K562 (cell line): ENCODE measurements around the gene ARMH1. TPM values are rescaled to one million over a fixed set of nuclear protein-coding genes. Genes with fewer than 3 reads are reported as not detected.
A peak's percentile ranks its signal among the peaks of the same experiment; 100 is the strongest.

Experiments
- ARID1B ChIP-seq: fragments of 450-650 bp; IDR thresholded peaks from 2 replicates; pipeline ENCODE4 v1.6.1; 2016; ENCODE audit warnings: antibody characterized with exemption, mild to moderate bottlenecking, inconsistent platforms
- BRD9 ChIP-seq: fragments of 450-650 bp; IDR thresholded peaks from 2 replicates; pipeline ENCODE4 v1.6.1; 2018; ENCODE audit warnings: low read depth; ENCODE audit not compliant: partially characterized antibody
- JUN ChIP-seq, 2 experiments: sonication (generic) in 1 of 2; formaldehyde crosslinking in 1 of 2; IDR thresholded peaks; 2 replicates each; pipeline versions ENCODE4 v1.6.1 to v1.8.0; 2012 to 2022; ENCODE audit warnings: borderline replicate concordance in 2 of 2, mild to moderate bottlenecking in 2 of 2, improper control_type of control experiment in 1 of 2, low read depth in 1 of 2, low read length in 1 of 2, missing genetic modification reagents in 1 of 2
- NR2C2 ChIP-seq, 2 experiments: fragments of 200-800 bp in 1 of 2; sonication (Bioruptor generic) in 1 of 2; sonication (generic) in 1 of 2; formaldehyde crosslinking in 1 of 2; IDR thresholded peaks; 2 replicates each; pipeline versions ENCODE4 v1.6.1 to v1.8.0; 2016 to 2022; ENCODE audit warnings: mild to moderate bottlenecking in 1 of 2, missing compliant biosample characterization in 1 of 2, missing genetic modification characterization in 1 of 2, missing genetic modification reagents in 1 of 2
- POLR2AphosphoS2 ChIP-seq: IDR thresholded peaks from 2 replicates; pipeline ENCODE4 v1.6.1; 2012; ENCODE audit warnings: low read length, improper control_type of control experiment
- SAFB ChIP-seq: fragments of 200-400 bp; formaldehyde crosslinking; IDR thresholded peaks from 2 replicates; pipeline ENCODE4 v1.6.1; 2017; ENCODE audit warnings: low read depth, low read length, borderline replicate concordance
- TAF7 ChIP-seq: fragments of 450-650 bp; IDR thresholded peaks from 2 replicates; pipeline ENCODE4 v1.6.1; 2016; ENCODE audit warnings: missing genetic modification characterization, missing compliant biosample characterization
- XRCC5 ChIP-seq: fragments of 200-400 bp; formaldehyde crosslinking; IDR thresholded peaks from 2 replicates; pipeline ENCODE4 v1.6.1; 2017; ENCODE audit warnings: low read depth, mild to moderate bottlenecking, low read length
- ZBTB7A ChIP-seq: IDR thresholded peaks from 2 replicates; pipeline ENCODE4 v1.6.1; 2011; ENCODE audit warnings: low read depth, mild to moderate bottlenecking, low read length, moderate library complexity, borderline replicate concordance; ENCODE audit not compliant: control insufficient read depth
- ZNF146 ChIP-seq: IDR thresholded peaks from one replicate; pipeline ENCODE4 v1.6.1; 2018; ENCODE audit warnings: missing compliant biosample characterization; ENCODE audit not compliant: unreplicated experiment
- ZNF165 ChIP-seq: fragments of 250-450 bp; sonication (Bioruptor Pico); IDR thresholded peaks from 2 replicates; pipeline ENCODE4 v1.4.0; 2020; ENCODE audit warnings: borderline replicate concordance
- ZNF197 ChIP-seq: fragments of 200-800 bp; sonication (Bioruptor generic); IDR thresholded peaks from 2 replicates; pipeline ENCODE4 v1.6.1; 2016; ENCODE audit warnings: low read depth, missing genetic modification characterization, missing compliant biosample characterization
- ZNF3 ChIP-seq: fragments of 250-450 bp; sonication (Bioruptor Pico); IDR thresholded peaks from 2 replicates; pipeline ENCODE4 v1.5.0; 2021; ENCODE audit warnings: mild to moderate bottlenecking, moderate library complexity
- polyA plus RNA-seq, 8 experiments: library from polyadenylated mRNA; depleted of rRNA in 4 of 8; stranded (reverse) in 5 of 8; unstranded in 3 of 8; fragments of >200 nt; fragmentation: Nextera tagmentation in 2 of 8; fragmentation: Illumina TruSeq in 1 of 8; extraction: Ambion mirVana in 2 of 8; extraction: Trizol in 1 of 8; gene quantifications; 2 replicates each; pipeline versions ENCODE4 v1.2.1 to v1.2.3, GENCODE V29; 2011 to 2014; ENCODE audit warnings: inconsistent platforms in 1 of 8, missing spikeins in 1 of 8
- total RNA-seq, 7 experiments: library from RNA; depleted of rRNA in 6 of 7; stranded (reverse); fragments of >200 nt in 6 of 7; fragmentation: Illumina TruSeq in 2 of 7; extraction: Trizol in 2 of 7; gene quantifications; 2 replicates each; pipeline versions ENCODE4 v1.2.1 to v1.2.3, GENCODE V29; 2011 to 2021; ENCODE audit warnings: low replicate concordance in 1 of 7
- TF ChIP-seq, protein P1 (sequence below): fragments of 250-450 bp; sonication (Bioruptor Pico); IDR thresholded peaks from 2 replicates; pipeline ENCODE4 v1.5.0; 2020; ENCODE audit warnings: mild to moderate bottlenecking
- TF ChIP-seq, protein P2 (sequence below): sonication (generic); formaldehyde crosslinking; IDR thresholded peaks from 2 replicates; pipeline ENCODE4 v1.8.0; 2023; ENCODE audit warnings: mild to moderate bottlenecking, missing genetic modification reagents
- TF ChIP-seq, protein P3 (sequence below): sonication (generic); formaldehyde crosslinking; IDR thresholded peaks from 2 replicates; pipeline ENCODE4 v1.8.0; 2022; ENCODE audit warnings: missing genetic modification reagents, mild to moderate bottlenecking, moderate library complexity, borderline replicate concordance
- TF ChIP-seq, protein P4 (sequence below), 2 experiments: fragments of 450-650 bp; IDR thresholded peaks; 2 replicates each; pipeline ENCODE4 v1.6.1; 2016

Gene ARMH1
- total and polyA plus RNA-seq, 9 of the 15 experiments (the other 6 are each of a cell fraction or from before 2014, with no cell fraction given) = 0.41 TPM; not detected in 8

DNA sequence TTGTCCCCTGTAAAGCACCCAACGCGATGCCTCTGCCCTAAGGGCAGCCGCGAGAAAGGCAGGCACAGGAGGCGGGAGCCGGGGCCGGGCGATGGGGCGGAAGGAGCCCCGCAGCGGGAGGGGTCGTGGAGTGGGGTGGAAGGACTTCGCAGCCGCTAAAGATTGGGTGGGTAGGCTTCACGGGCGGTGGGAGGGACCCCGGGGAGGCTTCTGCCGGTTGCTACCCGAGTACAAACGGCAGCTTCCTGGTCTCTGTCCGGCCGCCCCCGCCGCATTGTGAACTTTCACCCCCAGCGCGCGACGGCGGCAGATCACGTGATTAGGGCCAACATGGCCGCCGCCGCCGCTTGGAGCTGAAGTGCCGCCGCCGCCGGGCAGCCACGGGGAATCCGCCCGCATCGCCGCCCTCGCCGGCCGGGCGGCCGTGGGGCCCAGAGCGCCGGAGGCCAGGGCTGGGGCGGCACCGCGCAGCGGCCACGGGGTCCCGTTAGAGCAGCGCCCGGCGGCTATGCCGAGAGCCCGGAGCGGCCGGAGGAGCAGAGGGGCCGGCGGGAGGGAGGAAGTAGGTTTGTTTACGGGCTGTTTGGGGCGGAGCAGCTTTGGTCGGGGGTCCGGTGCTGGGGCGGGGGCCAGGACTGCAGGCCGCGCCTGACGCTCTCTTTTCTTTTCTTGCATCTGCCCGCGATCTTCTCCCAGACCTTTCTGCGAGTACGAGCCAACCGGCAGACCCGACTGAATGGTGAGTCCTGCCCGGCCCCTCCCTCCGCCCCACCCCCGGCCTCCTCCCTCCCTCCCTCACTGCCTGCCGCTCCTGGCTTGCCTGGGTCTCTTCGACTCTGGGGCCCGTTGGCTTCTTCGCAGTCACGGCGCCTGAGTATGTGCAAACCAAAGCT is 42.6 kb upstream of the ARMH1 start (continued):
- TF ChIP-seq, protein P1, sequence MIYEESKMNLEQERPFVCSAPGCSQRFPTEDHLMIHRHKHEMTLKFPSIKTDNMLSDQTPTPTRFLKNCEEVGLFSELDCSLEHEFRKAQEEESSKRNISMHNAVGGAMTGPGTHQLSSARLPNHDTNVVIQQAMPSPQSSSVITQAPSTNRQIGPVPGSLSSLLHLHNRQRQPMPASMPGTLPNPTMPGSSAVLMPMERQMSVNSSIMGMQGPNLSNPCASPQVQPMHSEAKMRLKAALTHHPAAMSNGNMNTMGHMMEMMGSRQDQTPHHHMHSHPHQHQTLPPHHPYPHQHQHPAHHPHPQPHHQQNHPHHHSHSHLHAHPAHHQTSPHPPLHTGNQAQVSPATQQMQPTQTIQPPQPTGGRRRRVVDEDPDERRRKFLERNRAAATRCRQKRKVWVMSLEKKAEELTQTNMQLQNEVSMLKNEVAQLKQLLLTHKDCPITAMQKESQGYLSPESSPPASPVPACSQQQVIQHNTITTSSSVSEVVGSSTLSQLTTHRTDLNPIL (CRISPR knock-in tag) = no peak
- peak; percentile 72; the same call in 1 of the 2 replicates for TF ChIP-seq ZNF197 (CRISPR knock-in tag)
- TF ChIP-seq ZBTB7A = peak; percentile 84
- peak; percentile 76 for TF ChIP-seq TAF7 (tag)
- TF ChIP-seq XRCC5 = no peak
- TF ChIP-seq SAFB = no peak
- TF ChIP-seq JUN (IDR thresholded peaks at IDR 0.05; ENCODE audit: borderline replicate concordance, low read depth, low read length) = no peak
- TF ChIP-seq JUN (CRISPR knock-in tag; IDR thresholded peaks at IDR 0.05; ENCODE audit: borderline replicate concordance) = no peak
- TF ChIP-seq, protein P2, sequence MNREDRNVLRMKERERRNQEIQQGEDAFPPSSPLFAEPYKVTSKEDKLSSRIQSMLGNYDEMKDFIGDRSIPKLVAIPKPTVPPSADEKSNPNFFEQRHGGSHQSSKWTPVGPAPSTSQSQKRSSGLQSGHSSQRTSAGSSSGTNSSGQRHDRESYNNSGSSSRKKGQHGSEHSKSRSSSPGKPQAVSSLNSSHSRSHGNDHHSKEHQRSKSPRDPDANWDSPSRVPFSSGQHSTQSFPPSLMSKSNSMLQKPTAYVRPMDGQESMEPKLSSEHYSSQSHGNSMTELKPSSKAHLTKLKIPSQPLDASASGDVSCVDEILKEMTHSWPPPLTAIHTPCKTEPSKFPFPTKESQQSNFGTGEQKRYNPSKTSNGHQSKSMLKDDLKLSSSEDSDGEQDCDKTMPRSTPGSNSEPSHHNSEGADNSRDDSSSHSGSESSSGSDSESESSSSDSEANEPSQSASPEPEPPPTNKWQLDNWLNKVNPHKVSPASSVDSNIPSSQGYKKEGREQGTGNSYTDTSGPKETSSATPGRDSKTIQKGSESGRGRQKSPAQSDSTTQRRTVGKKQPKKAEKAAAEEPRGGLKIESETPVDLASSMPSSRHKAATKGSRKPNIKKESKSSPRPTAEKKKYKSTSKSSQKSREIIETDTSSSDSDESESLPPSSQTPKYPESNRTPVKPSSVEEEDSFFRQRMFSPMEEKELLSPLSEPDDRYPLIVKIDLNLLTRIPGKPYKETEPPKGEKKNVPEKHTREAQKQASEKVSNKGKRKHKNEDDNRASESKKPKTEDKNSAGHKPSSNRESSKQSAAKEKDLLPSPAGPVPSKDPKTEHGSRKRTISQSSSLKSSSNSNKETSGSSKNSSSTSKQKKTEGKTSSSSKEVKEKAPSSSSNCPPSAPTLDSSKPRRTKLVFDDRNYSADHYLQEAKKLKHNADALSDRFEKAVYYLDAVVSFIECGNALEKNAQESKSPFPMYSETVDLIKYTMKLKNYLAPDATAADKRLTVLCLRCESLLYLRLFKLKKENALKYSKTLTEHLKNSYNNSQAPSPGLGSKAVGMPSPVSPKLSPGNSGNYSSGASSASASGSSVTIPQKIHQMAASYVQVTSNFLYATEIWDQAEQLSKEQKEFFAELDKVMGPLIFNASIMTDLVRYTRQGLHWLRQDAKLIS = peak; percentile 36; the same call in 1 of the 2 replicates
- TF ChIP-seq POLR2AphosphoS2 = no peak
- TF ChIP-seq BRD9 = peak; percentile 1
- peak; percentile 99 for TF ChIP-seq NR2C2 (CRISPR knock-in tag; IDR thresholded peaks at IDR 0.05)
- TF ChIP-seq NR2C2 (tag; IDR thresholded peaks at IDR 0.05) = peak; percentile 100
- no peak for TF ChIP-seq ZNF3
- TF ChIP-seq, protein P3, sequence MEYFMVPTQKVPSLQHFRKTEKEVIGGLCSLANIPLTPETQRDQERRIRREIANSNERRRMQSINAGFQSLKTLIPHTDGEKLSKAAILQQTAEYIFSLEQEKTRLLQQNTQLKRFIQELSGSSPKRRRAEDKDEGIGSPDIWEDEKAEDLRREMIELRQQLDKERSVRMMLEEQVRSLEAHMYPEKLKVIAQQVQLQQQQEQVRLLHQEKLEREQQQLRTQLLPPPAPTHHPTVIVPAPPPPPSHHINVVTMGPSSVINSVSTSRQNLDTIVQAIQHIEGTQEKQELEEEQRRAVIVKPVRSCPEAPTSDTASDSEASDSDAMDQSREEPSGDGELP = peak; percentile 82
- TF ChIP-seq ZNF146 (CRISPR knock-in tag) = no peak
- TF ChIP-seq ZNF165 (CRISPR knock-in tag) = no peak; the same call in 1 of the 2 replicates
- TF ChIP-seq, protein P4, sequence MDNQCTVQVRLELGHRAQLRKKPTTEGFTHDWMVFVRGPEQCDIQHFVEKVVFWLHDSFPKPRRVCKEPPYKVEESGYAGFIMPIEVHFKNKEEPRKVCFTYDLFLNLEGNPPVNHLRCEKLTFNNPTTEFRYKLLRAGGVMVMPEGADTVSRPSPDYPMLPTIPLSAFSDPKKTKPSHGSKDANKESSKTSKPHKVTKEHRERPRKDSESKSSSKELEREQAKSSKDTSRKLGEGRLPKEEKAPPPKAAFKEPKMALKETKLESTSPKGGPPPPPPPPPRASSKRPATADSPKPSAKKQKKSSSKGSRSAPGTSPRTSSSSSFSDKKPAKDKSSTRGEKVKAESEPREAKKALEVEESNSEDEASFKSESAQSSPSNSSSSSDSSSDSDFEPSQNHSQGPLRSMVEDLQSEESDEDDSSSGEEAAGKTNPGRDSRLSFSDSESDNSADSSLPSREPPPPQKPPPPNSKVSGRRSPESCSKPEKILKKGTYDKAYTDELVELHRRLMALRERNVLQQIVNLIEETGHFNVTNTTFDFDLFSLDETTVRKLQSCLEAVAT (IDR thresholded peaks at IDR 0.05) = peak in 1 of 2 experiments; percentile 14; a peak in 1 of 4 replicates
- TF ChIP-seq ARID1B = no peak; the same call in 1 of the 2 replicates
